DMS 273 (cell line): ENCODE data around the gene MOGAT2.

Experiments used
- DNase-seq: peaks from one replicate; lab custom pipeline; 2025; ENCODE audit not compliant: unreplicated experiment; lab: John Stamatoyannopoulos, UW

Gene MOGAT2

GRCh38 chr11:75776546-75776945, 58.9 kb downstream of the MOGAT2 start:
- no peak for DNase-seq

DNA sequence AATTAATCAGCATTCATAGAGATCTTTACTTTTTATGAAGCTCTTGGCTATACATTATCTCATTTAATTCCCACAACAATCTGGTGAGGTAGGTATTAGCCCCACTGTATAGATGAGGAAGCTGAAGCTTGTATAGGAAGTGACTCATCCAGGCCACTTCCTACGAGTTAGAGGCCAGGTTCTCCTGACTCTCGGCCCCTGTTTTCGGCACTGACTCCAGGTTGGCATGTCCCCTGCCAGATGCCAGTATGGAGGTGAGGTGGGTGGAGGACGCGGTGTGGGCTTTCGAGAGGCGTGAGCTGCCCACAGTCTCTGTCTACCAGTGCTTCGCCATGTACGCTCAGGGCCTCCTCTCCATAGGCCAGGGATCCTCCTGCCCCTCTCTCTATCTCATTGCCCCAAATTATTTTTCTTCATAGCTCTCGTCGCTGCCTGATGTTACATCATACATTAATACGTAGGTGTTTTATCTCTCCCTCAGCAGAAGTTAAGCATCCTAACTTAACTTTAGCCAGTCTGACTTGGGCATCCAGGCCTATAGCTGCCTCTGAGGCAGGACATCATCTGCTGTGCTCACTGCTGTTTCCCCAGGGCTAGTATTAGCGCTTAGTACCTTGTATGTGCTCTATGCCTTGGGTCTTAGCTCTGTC, 59.9 kb downstream of the MOGAT2 start:
- DNase-seq = no peak

GRCh38 chr11:75778962-75779361, 61.3 kb downstream of the MOGAT2 start:
- DNase-seq = no peak

DNA sequence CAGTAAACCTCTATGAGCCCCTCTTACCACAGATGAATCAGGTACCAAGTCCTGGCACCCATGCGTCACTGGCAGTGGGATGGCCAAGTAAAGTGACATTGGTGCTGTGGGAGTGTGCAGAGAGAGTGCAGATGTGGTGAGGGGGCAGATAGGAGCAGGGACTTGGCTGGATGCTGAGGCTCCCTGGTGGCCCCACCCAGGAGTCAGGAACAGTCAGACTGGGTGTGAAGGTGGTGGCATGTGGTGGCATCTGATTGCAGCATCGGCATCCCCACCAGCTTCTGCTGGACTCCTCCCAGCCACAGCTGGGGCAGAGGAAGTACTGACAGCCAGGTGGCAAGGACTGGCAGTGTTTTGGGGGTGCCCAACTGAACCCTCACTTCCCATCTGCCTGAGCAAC, 62.3 kb downstream of the MOGAT2 start:
- DNase-seq = no peak

DNA sequence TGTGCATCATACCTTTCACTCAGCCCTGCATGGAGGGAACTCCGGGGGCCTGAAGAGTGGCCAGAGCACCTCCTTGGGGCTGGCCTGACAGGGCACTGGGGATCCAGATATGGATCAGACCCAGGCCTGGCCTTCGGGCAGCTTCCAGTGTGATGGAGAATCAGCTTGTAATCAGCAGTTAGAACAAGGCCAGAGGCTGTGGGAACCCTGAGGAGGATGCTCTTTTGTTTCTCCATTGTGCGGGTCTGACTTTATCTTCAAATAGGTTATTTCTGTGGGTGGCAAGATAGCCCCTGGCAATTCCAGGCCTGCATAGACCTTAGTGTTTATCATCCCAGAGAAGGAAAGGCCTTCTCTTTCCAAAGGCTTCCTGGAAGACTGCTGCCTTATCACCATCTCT, 63.2 kb downstream of the MOGAT2 start:
- no peak for DNase-seq

DNA sequence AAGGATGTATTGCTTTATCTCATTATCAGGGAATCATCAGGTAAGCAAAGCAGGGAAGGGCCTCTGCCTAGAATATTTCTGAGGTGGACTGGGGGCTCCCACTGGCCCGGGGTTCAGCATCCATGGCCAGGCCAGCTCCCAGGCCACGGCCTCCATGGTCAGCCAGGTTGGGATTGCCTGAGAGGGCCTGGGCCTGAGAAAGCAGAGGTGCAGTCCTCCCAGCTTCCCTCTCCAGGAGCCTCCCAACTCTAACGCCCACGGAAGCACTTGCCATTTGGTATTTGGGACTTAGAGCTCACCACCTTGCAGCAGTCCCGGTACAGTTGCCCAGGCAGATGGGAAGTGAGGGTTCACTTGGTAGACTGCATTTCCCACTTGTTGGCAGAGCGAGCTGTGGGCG, 63.7 kb downstream of the MOGAT2 start:
- DNase-seq = no peak

GRCh38 chr11:75781831-75782230, 64.2 kb downstream of the MOGAT2 start:
- no peak for DNase-seq
